ENCODE results near the gene ZNF740. TPM values are rescaled to one million over a fixed set of nuclear protein-coding genes. Genes with fewer than 3 reads are reported as not detected.

Gene ZNF740
- total RNA-seq, 1 experiment from 2014 or later: 41.2 TPM

DNA sequence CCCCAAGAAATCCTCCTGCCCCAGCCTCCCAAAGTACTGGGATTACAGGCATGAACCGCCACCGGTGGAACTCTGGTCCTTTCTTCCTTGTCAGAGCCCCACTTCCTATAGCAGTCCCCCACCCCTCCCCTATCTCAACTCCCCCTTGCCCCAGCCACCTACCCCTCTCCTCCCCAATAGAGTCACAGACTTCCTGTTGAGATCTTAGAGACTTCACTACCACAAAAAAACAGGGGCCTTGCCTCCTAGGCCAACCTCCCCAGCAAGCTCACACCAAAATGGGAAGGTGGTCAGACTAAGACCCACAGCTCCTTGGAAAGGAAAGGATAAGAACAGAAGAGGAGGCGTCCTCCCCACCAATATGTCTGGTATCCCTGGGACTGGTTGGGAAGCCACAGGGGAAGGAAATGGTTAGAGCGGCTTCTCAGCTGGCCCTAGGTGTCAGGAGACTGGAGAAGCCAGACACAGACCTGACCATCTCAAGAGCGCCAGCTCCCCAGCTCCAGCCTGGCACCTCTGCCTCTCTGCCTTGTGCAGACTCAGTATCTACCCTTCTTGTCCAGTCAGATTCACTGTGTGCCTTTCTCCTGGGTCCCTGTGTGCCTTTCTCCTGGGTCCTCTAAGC lies 18.1 kb downstream of the ZNF740 start:
- no peaks in the 10 kb centered on the region for H3K79me2 ChIP-seq (ENCODE audit: insufficient read depth, low read length)
- no peaks in the 10 kb centered on the region for H3K79me1 ChIP-seq (ENCODE audit: insufficient read depth, low read depth, low read length, poor library complexity, severe bottlenecking)
- no peak overlapping the region for H3T11ph ChIP-seq (ENCODE audit: low read length)
- 0 out of 4 replicates have a peak, but pooled peaks cover 0 to 3% of the 10 kb centered on the region in 2 experiments for H3K4me1 Mint-ChIP-seq
- H3K36me3 Mint-ChIP-seq (ENCODE audit: insufficient read depth in 1 of 3, low read depth in 3 of 3): no peaks in the 10 kb centered on the region
- no peak for DNase-seq
- no CpG with 5 or more reads among the region's 5 CpGs for WGBS (ENCODE audit: extremely low coverage, insufficient read length, low lambda C conversion rate)
- H3K4ac ChIP-seq (ENCODE audit: low read depth, low read length): no peak overlapping the region
- no peak overlapping the region for H3K23ac ChIP-seq (ENCODE audit: insufficient read length, low read depth, low read length)
- no peak overlapping the region for H4K91ac ChIP-seq (ENCODE audit: insufficient read length, low read depth, low read length)
- no peaks in the 10 kb centered on the region for H3K9me3 ChIP-seq (ENCODE audit: control insufficient read depth, low read depth, low read length)
- H2AK5ac ChIP-seq (ENCODE audit: insufficient read length, low read length): no peak overlapping the region
- no peak overlapping the region for H3K14ac ChIP-seq (ENCODE audit: insufficient read depth, low read length)
- peaks cover 85% of the 10 kb centered on the region for H3K27me3 Mint-ChIP-seq (ENCODE audit: low read depth)
- H4K20me1 ChIP-seq (ENCODE audit: control insufficient read depth, insufficient read depth, insufficient read length): no peaks in the 10 kb centered on the region
- H3K4me2 ChIP-seq (ENCODE audit: insufficient read depth, insufficient read length, low read length): no peak overlapping the region
- no peak overlapping the region for H3K9ac ChIP-seq (ENCODE audit: extremely low read depth, insufficient read length, low read length)
- no peak overlapping the region for H3K27ac Mint-ChIP-seq
- H2BK15ac ChIP-seq (ENCODE audit: low read depth, low read length): no peak overlapping the region
- H2AFZ ChIP-seq (ENCODE audit: low read length): no peak overlapping the region
- peaks cover 18% of the 10 kb centered on the region; the same call in 1 of the 2 replicates for H3K27me3 ChIP-seq (ENCODE audit: insufficient read depth, low read length)
- no peak overlapping the region; a peak in 1 of 5 replicates for H3K4me3 Mint-ChIP-seq
- TF ChIP-seq CTCF (conservative IDR thresholded peaks at IDR 0.05): no peak
- 0 out of 5 replicates have a peak, but pooled peaks cover 0 to 2% of the 10 kb centered on the region in 2 experiments for H3K9me3 Mint-ChIP-seq
- no peak overlapping the region for H3K56ac ChIP-seq (ENCODE audit: insufficient read length, low read depth, low read length)
- H4K8ac ChIP-seq (replicated peaks; ENCODE audit: insufficient read length, low read depth, low read length): no peak overlapping the region
- no peak overlapping the region for H2BK12ac ChIP-seq (ENCODE audit: insufficient read length, low read depth, low read length)
- H2BK5ac ChIP-seq (ENCODE audit: insufficient read length, low read length): no peak overlapping the region
- H3K23me2 ChIP-seq (ENCODE audit: insufficient read length, low read depth, low read length, poor library complexity, severe bottlenecking): no peaks in the 10 kb centered on the region
- no peak overlapping the region for H2BK120ac ChIP-seq (ENCODE audit: low read depth, low read length, poor library complexity, severe bottlenecking)
- H4K5ac ChIP-seq (ENCODE audit: insufficient read length, low read depth, low read length): no peak overlapping the region
- no peaks in the 10 kb centered on the region for H3K4me1 ChIP-seq (ENCODE audit: insufficient read depth, low read length)
- H3K18ac ChIP-seq (ENCODE audit: insufficient read length, low read depth, low read length): no peak overlapping the region
- no peak overlapping the region for H3K27ac ChIP-seq (ENCODE audit: insufficient read length, low read depth, low read length)
- no peak overlapping the region for H2BK20ac ChIP-seq (ENCODE audit: low read depth, low read length, poor library complexity, severe bottlenecking)
